Measurements from ENCODE around the gene PARP3. TPM values are rescaled to one million over a fixed set of nuclear protein-coding genes. Genes with fewer than 3 reads are reported as not detected.

The PARP3 gene
- total and polyA plus RNA-seq, 9 of the 15 experiments (the other 6 are each of a cell fraction or from before 2014, with no cell fraction given): 0.46 to 6.6 (median 4.5) TPM

DNA sequence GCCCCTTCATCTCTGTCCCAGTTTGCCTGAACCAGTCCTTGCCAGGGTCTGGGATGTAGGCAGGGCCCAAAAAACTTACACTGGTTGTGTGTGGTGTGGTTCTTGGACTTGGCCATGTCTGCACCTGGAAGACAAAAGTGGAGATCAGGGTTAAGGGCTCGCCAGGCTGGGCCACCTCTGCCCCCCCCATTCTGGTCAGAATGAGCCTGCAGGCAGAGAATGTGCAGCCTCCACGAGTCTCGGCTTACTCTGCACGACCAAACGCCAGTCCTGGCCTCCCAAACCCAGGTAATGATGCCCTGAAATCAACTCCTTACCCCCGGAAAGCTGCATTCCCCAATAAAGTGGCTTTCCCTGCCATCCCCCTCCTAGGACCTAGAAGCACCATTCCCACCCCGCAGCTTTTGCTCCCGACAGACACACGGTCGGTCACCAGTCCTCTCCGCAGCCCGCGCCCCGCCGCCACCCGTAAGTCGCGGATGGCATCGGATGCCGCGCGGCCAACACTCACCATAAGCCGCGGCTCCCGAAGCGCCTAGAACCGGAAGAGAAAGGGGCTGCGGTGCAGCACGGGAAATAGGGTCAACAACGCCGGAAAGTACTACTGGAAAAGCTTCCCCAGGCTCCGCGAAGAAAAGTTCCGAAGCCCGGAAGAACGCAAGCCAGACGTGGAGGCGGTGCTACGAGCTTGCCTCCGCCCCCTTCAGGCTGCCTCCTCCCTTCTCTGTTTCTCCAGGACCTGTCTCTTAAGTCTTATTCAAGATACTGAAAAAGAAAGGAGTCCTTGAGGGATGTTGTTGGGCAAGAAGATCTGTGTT is 53.4 kb downstream of the PARP3 start, which contains the start of gene RPL29 (continued):
- TF ChIP-seq AFF1 (IDR thresholded peaks at IDR 0.05; ENCODE audit: low read depth in 1 of 2, partially characterized antibody in 2 of 2): peak; percentile 70 to 82
- no peak for TF ChIP-seq ELK1 (CRISPR knock-in tag; IDR thresholded peaks at IDR 0.05)
- peak; percentile 48; the same call in 1 of the 2 replicates for TF ChIP-seq HMGXB4 (CRISPR knock-in tag; IDR thresholded peaks at IDR 0.05)
- TF ChIP-seq CLOCK (CRISPR knock-in tag; IDR thresholded peaks at IDR 0.05; ENCODE audit: borderline replicate concordance): no peak
- TF ChIP-seq MTF1 (CRISPR knock-in tag; IDR thresholded peaks at IDR 0.05; ENCODE audit: borderline replicate concordance): no peak
- peak; percentile 95 for TF ChIP-seq RBBP5 (IDR thresholded peaks at IDR 0.05; ENCODE audit: borderline replicate concordance, insufficient read depth, low read length, poor library complexity, severe bottlenecking)
- peak; percentile 35; the same call in 1 of the 2 replicates for TF ChIP-seq L3MBTL2 (IDR thresholded peaks at IDR 0.05)
- TF ChIP-seq, protein P1, sequence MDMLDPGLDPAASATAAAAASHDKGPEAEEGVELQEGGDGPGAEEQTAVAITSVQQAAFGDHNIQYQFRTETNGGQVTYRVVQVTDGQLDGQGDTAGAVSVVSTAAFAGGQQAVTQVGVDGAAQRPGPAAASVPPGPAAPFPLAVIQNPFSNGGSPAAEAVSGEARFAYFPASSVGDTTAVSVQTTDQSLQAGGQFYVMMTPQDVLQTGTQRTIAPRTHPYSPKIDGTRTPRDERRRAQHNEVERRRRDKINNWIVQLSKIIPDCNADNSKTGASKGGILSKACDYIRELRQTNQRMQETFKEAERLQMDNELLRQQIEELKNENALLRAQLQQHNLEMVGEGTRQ (CRISPR knock-in tag; IDR thresholded peaks at IDR 0.05): no peak
- no peak for TF ChIP-seq CREBBP (IDR thresholded peaks at IDR 0.05; ENCODE audit: low read depth, low read length)
- TF ChIP-seq, protein P2, sequence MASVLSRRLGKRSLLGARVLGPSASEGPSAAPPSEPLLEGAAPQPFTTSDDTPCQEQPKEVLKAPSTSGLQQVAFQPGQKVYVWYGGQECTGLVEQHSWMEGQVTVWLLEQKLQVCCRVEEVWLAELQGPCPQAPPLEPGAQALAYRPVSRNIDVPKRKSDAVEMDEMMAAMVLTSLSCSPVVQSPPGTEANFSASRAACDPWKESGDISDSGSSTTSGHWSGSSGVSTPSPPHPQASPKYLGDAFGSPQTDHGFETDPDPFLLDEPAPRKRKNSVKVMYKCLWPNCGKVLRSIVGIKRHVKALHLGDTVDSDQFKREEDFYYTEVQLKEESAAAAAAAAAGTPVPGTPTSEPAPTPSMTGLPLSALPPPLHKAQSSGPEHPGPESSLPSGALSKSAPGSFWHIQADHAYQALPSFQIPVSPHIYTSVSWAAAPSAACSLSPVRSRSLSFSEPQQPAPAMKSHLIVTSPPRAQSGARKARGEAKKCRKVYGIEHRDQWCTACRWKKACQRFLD (CRISPR knock-in tag; IDR thresholded peaks at IDR 0.05): no peak
- TF ChIP-seq POLR2AphosphoS5 (IDR thresholded peaks at IDR 0.05; ENCODE audit: control insufficient read depth, insufficient read depth, low read depth, low read length): peak; percentile 94
